Measurements from ENCODE around the gene ROMO1.

ROMO1 gene

GRCh38 chr20:35699127-35699956 is at the start of gene ROMO1, which contains the start of gene NFS1 (continued):
- TF ChIP-seq ZNF146 (tag by site-specific recombination; IDR thresholded peaks at IDR 0.05) (peak; percentile 34; the same call in 1 of the 2 replicates), ZSCAN18 (tag by site-specific recombination; IDR thresholded peaks at IDR 0.05) (no peak), ATF2 (tag by site-specific recombination; IDR thresholded peaks at IDR 0.05; ENCODE audit: low read depth) (no peak), ZFP41 (tag by site-specific recombination; IDR thresholded peaks at IDR 0.05; ENCODE audit: borderline replicate concordance) (no peak), ZNF843 (tag by site-specific recombination; IDR thresholded peaks at IDR 0.05) (0 out of 2 replicates have a peak, but pooled peaks have one; percentile 11), ZNF335 (tag by site-specific recombination; conservative IDR thresholded peaks at IDR 0.05) (peak; percentile 56; the same call in 1 of the 2 replicates), ZNF426 (tag by site-specific recombination; IDR thresholded peaks at IDR 0.05) (no peak), ZNF23 (tag by site-specific recombination; IDR thresholded peaks at IDR 0.05; ENCODE audit: borderline replicate concordance) (no peak), YY1 (tag by site-specific recombination; IDR thresholded peaks at IDR 0.05) (peak; percentile 53; the same call in 1 of the 2 replicates), ZNF140 (tag by site-specific recombination; IDR thresholded peaks at IDR 0.05) (no peak), RBAK (tag by site-specific recombination; IDR thresholded peaks at IDR 0.05) (no peak), ZFP69B (tag by site-specific recombination; IDR thresholded peaks at IDR 0.05) (peak; percentile 98), KLF7 (tag by site-specific recombination; IDR thresholded peaks at IDR 0.05; ENCODE audit: borderline replicate concordance) (peak; percentile 65; the same call in 1 of the 2 replicates), ZNF169 (tag by site-specific recombination; IDR thresholded peaks at IDR 0.05) (no peak), ZFHX2 (tag by site-specific recombination; conservative IDR thresholded peaks at IDR 0.05) (peak; percentile 81; the same call in 1 of the 2 replicates), ZNF501 (tag by site-specific recombination; IDR thresholded peaks at IDR 0.05) (peak; percentile 69; the same call in 1 of the 2 replicates), ZNF776 (tag by site-specific recombination; IDR thresholded peaks at IDR 0.05; ENCODE audit: borderline replicate concordance) (no peak), KLF10 (tag by site-specific recombination; IDR thresholded peaks at IDR 0.05) (0 out of 2 replicates have a peak, but pooled peaks have one; percentile 53), ZNF658 (tag by site-specific recombination; IDR thresholded peaks at IDR 0.05) (no peak), SP3 (tag by site-specific recombination; IDR thresholded peaks at IDR 0.05) (peak; percentile 62), IKZF3 (tag by site-specific recombination; IDR thresholded peaks at IDR 0.05) (0 out of 2 replicates have a peak, but pooled peaks have one; percentile 19), WT1 (tag by site-specific recombination; IDR thresholded peaks at IDR 0.05) (peak; percentile 51), KLF8 (tag by site-specific recombination; IDR thresholded peaks at IDR 0.05) (peak; percentile 90)
- TF ChIP-seq, protein P1, sequence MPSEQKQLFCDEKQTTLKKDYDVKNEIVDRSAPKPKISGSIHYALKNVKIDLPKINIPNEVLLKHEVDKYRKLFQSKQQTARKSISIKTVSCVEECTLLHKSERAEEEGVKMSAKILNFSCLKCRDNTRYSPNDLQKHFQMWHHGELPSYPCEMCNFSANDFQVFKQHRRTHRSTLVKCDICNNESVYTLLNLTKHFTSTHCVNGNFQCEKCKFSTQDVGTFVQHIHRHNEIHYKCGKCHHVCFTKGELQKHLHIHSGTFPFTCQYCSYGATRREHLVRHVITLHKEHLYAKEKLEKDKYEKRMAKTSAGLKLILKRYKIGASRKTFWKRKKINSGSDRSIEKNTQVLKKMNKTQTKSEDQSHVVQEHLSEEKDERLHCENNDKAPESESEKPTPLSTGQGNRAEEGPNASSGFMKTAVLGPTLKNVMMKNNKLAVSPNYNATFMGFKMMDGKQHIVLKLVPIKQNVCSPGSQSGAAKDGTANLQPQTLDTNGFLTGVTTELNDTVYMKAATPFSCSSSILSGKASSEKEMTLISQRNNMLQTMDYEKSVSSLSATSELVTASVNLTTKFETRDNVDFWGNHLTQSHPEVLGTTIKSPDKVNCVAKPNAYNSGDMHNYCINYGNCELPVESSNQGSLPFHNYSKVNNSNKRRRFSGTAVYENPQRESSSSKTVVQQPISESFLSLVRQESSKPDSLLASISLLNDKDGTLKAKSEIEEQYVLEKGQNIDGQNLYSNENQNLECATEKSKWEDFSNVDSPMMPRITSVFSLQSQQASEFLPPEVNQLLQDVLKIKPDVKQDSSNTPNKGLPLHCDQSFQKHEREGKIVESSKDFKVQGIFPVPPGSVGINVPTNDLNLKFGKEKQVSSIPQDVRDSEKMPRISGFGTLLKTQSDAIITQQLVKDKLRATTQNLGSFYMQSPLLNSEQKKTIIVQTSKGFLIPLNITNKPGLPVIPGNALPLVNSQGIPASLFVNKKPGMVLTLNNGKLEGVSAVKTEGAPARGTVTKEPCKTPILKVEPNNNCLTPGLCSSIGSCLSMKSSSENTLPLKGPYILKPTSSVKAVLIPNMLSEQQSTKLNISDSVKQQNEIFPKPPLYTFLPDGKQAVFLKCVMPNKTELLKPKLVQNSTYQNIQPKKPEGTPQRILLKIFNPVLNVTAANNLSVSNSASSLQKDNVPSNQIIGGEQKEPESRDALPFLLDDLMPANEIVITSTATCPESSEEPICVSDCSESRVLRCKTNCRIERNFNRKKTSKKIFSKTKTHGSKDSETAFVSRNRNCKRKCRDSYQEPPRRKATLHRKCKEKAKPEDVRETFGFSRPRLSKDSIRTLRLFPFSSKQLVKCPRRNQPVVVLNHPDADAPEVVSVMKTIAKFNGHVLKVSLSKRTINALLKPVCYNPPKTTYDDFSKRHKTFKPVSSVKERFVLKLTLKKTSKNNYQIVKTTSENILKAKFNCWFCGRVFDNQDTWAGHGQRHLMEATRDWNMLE (tag by site-specific recombination; conservative IDR thresholded peaks at IDR 0.05; ENCODE audit: low read depth), result peak; percentile 98
- TF ChIP-seq, protein P2, sequence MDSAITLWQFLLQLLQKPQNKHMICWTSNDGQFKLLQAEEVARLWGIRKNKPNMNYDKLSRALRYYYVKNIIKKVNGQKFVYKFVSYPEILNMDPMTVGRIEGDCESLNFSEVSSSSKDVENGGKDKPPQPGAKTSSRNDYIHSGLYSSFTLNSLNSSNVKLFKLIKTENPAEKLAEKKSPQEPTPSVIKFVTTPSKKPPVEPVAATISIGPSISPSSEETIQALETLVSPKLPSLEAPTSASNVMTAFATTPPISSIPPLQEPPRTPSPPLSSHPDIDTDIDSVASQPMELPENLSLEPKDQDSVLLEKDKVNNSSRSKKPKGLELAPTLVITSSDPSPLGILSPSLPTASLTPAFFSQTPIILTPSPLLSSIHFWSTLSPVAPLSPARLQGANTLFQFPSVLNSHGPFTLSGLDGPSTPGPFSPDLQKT (IDR thresholded peaks at IDR 0.05; ENCODE audit: borderline replicate concordance, low read depth, low read length), result no peak
- TF ChIP-seq, protein P3, sequence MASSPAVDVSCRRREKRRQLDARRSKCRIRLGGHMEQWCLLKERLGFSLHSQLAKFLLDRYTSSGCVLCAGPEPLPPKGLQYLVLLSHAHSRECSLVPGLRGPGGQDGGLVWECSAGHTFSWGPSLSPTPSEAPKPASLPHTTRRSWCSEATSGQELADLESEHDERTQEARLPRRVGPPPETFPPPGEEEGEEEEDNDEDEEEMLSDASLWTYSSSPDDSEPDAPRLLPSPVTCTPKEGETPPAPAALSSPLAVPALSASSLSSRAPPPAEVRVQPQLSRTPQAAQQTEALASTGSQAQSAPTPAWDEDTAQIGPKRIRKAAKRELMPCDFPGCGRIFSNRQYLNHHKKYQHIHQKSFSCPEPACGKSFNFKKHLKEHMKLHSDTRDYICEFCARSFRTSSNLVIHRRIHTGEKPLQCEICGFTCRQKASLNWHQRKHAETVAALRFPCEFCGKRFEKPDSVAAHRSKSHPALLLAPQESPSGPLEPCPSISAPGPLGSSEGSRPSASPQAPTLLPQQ (tag by site-specific recombination; IDR thresholded peaks at IDR 0.05), result peak; percentile 98
- TF ChIP-seq, protein P4, sequence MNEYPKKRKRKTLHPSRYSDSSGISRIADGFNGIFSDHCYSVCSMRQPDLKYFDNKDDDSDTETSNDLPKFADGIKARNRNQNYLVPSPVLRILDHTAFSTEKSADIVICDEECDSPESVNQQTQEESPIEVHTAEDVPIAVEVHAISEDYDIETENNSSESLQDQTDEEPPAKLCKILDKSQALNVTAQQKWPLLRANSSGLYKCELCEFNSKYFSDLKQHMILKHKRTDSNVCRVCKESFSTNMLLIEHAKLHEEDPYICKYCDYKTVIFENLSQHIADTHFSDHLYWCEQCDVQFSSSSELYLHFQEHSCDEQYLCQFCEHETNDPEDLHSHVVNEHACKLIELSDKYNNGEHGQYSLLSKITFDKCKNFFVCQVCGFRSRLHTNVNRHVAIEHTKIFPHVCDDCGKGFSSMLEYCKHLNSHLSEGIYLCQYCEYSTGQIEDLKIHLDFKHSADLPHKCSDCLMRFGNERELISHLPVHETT (tag by site-specific recombination; IDR thresholded peaks at IDR 0.05), result peak; percentile 80; the same call in 1 of the 2 replicates
